Measurements from ENCODE around the gene EIF2D. TPM values are rescaled to one million over a fixed set of nuclear protein-coding genes. Genes with fewer than 3 reads are reported as not detected.

EIF2D gene
- polyA plus RNA-seq, 3 donors, result 16.4 to 31.6 (median 16.8) TPM

GRCh38 chr1:206556750-206557635 is 55.3 kb downstream of the EIF2D start:
- peak overlapping the region; percentile 45 for H2AFZ ChIP-seq (ENCODE audit: insufficient read depth, low read depth, low read length, poor library complexity, severe bottlenecking)

More at GRCh38 chr1:206556750-206557635, 55.3 kb downstream of the EIF2D start:
- TF ChIP-seq CTCF (IDR thresholded peaks at IDR 0.05), result peak; percentile 13
- WGBS (ENCODE audit: insufficient coverage), result under 1% methylated on average over 58 of the region's 67 CpGs
- H3K36me3 Mint-ChIP-seq, result peaks cover 33 to 35% of the 10 kb centered on the region in 2 donors
- DNase-seq, result peak; percentile 86 to 91 (median 88)
- H3K4me1 ChIP-seq (ENCODE audit: control insufficient read depth in 1 of 2, insufficient read depth in 2 of 2, low read length in 2 of 2), result peaks cover 43 to 52% of the 10 kb centered on the region in 2 donors
- intact Hi-C loops (cut with micrococcal nuclease), result no loop called here
- peaks cover 21 to 27% of the 10 kb centered on the region in 2 donors for H3K36me3 ChIP-seq (replicated peaks in 1 of 2; ENCODE audit: control insufficient read depth in 1 of 2, insufficient read depth in 2 of 2, low read length in 2 of 2)
- H3K4me3 Mint-ChIP-seq, result peak overlapping the region; percentile 98 to 99
- peaks cover 57% of the 10 kb centered on the region for H3K4me1 Mint-ChIP-seq
- peaks cover 0 to 2% (median 0%) of the 10 kb centered on the region in 7 donors for H3K9me3 Mint-ChIP-seq
- H3K27me3 ChIP-seq (ENCODE audit: control insufficient read depth in 2 of 2, insufficient read depth in 2 of 2, low read length in 2 of 2), result no peaks in the 10 kb centered on the region
- H3K27ac ChIP-seq (ENCODE audit: low read depth in 1 of 2, low read length in 2 of 2), result peak overlapping the region; percentile 93 to 100
- H3K79me2 ChIP-seq (ENCODE audit: insufficient read depth, low read length), result peaks cover 56% of the 10 kb centered on the region
- peaks cover 30% of the 10 kb centered on the region for H4K20me1 ChIP-seq (ENCODE audit: insufficient read depth, low read length)
- H3K9ac ChIP-seq (ENCODE audit: insufficient read depth, low read length, poor library complexity, severe bottlenecking), result peak overlapping the region; percentile 100
- H3K27ac Mint-ChIP-seq, result peak overlapping the region; percentile 99 to 100 (median 99)
- peaks cover 1 to 5% (median 2%) of the 10 kb centered on the region in 3 donors for H3K27me3 Mint-ChIP-seq (ENCODE audit: low read depth in 3 of 3)
- peak overlapping the region; percentile 93 to 99 (median 95) for H3K4me3 ChIP-seq (replicated peaks in 1 of 3; ENCODE audit: low read depth in 2 of 3, low read length in 3 of 3)
- peak overlapping the region; percentile 91 for H3K4me2 ChIP-seq (replicated peaks; ENCODE audit: extremely low read depth, low read length, poor library complexity, severe bottlenecking)
- no peaks in the 10 kb centered on the region for H3K9me3 ChIP-seq (replicated peaks in 1 of 2; ENCODE audit: control insufficient read depth in 1 of 2, insufficient read depth in 1 of 2, low read length in 2 of 2)
